ENCODE data around the gene PLEK2. TPM values are rescaled to one million over a fixed set of nuclear protein-coding genes. Genes with fewer than 3 reads are reported as not detected.
"Not testable (repeated sequence)": the region's sequence is repeated elsewhere in the genome, so short reads cannot be mapped to it uniquely, and the experiment has no call there.

PLEK2 gene
- total RNA-seq, 1 donor from 2014 or later, result 14.0 TPM

GRCh38 chr14:67428501-67429031 lies 16.6 kb upstream of the PLEK2 start:
- DNase-seq, result no peak

- DNase-seq, result peak; percentile 59
Observed at GRCh38 chr14:67426983-67427606, 15.1 kb upstream of the PLEK2 start.

GRCh38 chr14:67426161-67426560 lies 14.2 kb upstream of the PLEK2 start:
- no peak for DNase-seq

- DNase-seq, result no peak
Observed at GRCh38 chr14:67425608-67426007, 13.6 kb upstream of the PLEK2 start.

- DNase-seq, result no peak
Observed at GRCh38 chr14:67424539-67424938, 12.6 kb upstream of the PLEK2 start.

GRCh38 chr14:67423424-67423823 lies 11.5 kb upstream of the PLEK2 start:
- DNase-seq, result no peak

GRCh38 chr14:67421356-67422224 lies 9.6 kb upstream of the PLEK2 start:
- no peak for DNase-seq

- no peak for DNase-seq
Observed at GRCh38 chr14:67420102-67420739, 8.3 kb upstream of the PLEK2 start.

- no peak for DNase-seq
Observed at GRCh38 chr14:67418401-67419191, 6.6 kb upstream of the PLEK2 start.

GRCh38 chr14:67417633-67418032 lies 5.7 kb upstream of the PLEK2 start:
- no peak for DNase-seq

GRCh38 chr14:67416810-67417209 lies 4.8 kb upstream of the PLEK2 start:
- no peak for DNase-seq

- DNase-seq, result no peak
Observed at GRCh38 chr14:67416085-67416484, 4.1 kb upstream of the PLEK2 start.

GRCh38 chr14:67415610-67416009 lies 3.6 kb upstream of the PLEK2 start:
- DNase-seq, result not testable (repeated sequence)

- no peak for DNase-seq
Observed at GRCh38 chr14:67413806-67414769, 2.1 kb upstream of the PLEK2 start.

- DNase-seq, result no peak
Observed at GRCh38 chr14:67411370-67411769, 595 bp downstream of the PLEK2 start.

GRCh38 chr14:67410313-67410712 lies 1.7 kb downstream of the PLEK2 start:
- no peak for DNase-seq

- DNase-seq, result no peak
Observed at GRCh38 chr14:67409461-67409860, 2.5 kb downstream of the PLEK2 start.

- not testable (repeated sequence) for DNase-seq
Observed at GRCh38 chr14:67408122-67408801, 3.7 kb downstream of the PLEK2 start.

GRCh38 chr14:67405771-67406170 lies 6.2 kb downstream of the PLEK2 start:
- DNase-seq, result no peak

GRCh38 chr14:67400434-67400833 lies 11.5 kb downstream of the PLEK2 start:
- no peak for DNase-seq

Data from skin of body (tissue), 2 donors.